Retina (tissue), 1 donor: Measurements from ENCODE around the gene ARFGAP3.
"Not testable (repeated sequence)": the region's sequence is repeated elsewhere in the genome, so short reads cannot be mapped to it uniquely, and the experiment has no call there.

ENCODE experiments used
- DNase-seq: peaks from one replicate; pipeline ENCODE4 v3.0.0-alpha.2; 2016

The ARFGAP3 gene

DNA sequence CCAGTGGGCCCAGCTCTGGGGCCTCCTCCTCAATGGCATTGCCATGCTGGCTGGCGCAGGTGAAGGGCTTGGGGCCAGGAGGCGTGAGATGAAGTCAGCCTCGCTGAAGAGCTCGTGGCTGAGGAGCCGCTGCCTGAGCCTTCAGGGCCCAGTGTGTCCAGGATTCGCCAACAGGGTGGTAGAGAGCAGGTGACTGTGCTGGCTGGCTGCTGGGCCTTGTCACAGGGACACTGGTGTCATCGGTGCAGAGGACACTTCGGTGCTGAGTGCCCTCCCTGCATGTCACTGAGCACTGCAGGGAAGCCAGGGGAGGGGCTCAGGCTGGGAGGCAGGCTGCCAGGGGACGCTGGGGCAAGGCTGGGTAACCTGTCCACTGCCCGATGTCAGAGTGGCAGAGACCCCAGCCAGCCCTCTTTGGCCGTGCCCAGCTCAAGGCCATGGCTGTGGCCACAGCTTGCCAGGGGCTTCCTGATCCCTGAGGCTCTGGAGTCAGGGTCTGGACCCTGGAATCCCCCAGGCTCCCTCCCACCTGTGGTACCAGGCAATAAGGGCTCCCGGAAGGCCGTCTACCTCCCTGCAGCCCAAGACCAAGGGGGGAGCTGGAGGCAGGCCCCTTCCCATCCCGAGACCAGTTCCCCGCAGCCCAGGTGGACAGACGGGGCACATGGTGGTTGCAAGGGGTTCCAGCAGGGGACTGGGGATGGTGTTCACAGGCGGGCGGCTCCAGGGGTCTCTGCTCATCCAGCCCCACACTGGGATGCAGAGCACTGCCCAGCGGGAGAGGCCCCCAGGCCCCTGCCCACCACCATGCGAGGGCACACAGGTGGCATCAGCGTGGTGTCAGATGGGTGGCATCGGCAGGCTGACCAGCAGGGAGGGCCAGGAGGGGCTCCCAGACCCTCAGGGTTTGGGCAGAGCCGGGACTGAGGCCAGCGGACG lies 63.9 kb downstream of the ARFGAP3 start:
- no peak for DNase-seq

DNA sequence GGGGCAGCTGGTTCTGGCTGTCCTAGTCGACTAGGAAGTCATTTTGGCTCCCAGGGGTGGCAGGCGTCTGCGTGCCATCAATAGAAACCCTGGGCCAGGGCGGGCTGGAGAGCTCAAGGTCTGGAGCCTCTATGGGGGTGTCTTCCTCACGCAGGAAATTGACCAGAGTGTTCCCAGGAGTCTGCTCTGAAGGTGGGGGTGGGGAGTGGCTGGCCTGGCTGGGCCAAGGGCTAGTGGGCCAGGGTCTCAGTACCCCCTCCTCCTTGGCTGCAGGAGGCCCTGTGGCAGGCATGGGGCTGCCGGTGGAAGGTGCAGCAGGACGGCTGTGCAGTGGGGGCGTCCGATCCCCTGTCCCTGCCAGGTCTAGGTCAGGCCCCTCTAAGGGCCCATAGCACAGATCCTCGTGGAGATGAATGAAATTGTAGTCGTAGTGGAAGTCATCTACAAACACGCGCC lies 64.6 kb downstream of the ARFGAP3 start:
- no peak for DNase-seq

DNA sequence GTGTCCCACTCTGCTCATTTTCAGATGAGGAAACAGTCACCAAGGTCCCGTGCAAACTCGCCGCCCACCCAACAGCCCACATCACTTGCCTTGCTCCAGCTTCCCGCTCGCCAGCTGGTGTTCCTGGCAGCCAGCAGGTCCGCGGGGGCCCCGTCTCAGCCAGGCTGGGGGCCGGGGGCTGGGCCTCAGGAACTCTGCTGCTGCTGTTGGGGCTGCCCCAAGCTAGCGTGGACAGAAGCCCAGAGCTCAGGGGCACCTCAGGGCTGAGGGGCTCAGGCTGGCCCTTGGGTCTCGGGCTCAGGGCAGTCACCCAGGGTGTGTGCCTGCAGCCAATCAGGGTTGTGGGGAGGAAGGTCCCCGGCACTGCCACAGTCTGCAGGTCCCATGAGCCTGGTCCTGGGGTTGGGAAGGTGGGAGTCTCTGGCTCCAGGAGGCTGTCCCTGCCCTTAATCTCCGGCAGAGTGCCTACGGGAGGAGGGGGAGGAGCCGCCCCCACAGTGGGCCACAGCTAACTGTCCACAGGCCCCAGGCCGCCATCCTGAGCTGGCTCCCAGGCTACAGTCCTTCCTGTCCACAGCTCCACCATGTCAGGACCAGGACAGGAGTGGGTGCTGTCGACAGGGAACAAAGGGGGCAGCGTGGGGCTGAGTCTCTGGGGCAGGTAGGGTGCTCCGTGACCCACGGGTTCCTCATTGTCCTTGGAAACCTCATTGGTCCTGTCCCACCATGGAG lies 65.2 kb downstream of the ARFGAP3 start:
- DNase-seq: no peak

DNA sequence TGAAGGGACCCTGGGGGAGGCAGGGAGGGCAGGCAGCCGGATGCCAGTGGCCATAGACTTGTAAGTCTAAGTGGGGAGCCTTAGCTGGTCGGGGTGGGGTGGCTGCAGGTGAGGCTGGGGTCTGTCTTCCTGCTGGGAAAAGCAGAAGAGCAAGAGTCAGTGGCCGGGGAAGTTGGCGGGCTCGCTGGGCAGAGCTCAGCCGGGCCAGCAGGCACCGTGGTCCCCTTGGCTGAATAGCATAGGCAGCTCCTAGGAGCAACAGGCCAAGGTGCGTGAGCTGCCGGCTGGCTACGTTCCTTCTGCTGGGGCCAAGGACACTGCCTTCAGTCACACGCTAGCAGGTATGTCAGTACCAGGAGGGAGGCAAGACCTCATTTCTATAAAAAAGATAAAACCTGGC lies 68.6 kb downstream of the ARFGAP3 start:
- no peak for DNase-seq

DNA sequence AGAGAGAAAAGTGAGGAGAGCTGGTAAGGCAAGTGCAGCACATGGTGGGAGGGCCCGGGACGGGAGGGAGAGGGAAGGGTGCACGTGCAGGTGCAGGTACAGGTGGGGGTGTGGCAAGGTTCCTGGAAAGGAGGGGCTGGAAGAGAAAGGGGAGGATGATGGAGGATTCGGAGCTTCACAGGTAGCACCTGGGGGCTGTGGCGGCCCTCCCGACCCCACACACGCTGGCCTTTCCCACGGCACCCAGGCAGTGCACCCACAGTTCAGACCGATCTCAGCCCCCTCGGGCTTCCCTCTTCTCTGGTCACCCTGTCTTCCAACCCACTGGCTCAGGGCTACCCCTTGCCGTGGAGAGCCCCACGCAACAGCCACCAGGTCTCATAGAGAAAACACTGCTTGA lies 69.1 kb downstream of the ARFGAP3 start:
- no peak for DNase-seq

DNA sequence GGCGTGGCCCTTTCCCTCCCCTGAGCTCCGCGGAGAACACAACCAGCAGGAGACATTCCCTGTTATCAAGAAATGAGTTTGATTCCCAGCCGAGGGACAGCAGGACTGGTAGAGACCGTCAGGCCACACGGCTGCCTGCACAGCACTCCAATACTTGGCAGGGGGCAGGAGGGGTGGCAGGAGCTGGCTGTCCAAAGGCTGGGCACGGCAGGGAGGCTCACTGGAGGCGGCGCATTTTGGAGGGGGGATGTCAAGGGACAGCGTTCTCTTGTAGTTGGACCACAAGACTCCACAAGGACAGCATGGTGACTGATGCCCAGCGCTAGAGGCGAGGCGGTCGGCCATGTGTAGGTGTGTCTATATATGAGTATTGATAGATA lies 69.7 kb downstream of the ARFGAP3 start:
- DNase-seq: no peak

DNA sequence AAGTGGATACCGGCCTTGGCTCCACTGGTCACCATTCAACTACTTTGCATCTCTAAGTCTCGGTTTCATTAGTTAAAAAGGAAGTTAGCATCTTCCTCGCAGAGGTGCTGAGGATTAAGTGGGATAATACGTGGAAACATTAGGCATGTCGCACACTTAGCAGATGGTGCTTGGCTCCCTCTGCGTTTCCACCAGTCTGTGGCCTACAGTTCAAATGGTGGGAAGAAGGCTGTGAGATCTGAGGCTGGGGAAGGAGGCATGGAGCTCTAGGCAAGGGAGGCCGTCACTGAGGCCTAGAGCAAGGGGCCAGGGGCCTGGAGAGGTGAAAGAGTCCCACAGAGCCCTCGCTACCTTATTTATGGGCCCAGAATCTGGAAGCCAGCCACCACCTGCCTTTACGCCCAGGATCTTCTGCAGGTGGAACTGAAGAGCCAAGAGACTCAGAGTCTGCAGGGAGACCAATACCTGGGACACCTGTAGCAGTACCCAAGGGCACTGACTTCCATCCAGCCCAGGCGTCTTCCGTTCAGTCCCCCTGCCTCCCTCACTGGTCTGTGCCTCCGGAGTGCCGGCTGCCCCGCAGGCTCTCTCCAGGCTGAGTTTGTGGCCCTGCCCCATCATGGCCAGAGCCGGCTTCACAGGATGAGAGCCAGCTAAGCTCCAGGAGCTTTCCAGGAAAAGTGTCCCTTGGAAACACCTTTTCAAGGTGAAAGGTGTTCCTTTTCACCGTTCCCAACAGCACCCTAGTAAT lies 70.3 kb downstream of the ARFGAP3 start:
- DNase-seq: no peak

DNA sequence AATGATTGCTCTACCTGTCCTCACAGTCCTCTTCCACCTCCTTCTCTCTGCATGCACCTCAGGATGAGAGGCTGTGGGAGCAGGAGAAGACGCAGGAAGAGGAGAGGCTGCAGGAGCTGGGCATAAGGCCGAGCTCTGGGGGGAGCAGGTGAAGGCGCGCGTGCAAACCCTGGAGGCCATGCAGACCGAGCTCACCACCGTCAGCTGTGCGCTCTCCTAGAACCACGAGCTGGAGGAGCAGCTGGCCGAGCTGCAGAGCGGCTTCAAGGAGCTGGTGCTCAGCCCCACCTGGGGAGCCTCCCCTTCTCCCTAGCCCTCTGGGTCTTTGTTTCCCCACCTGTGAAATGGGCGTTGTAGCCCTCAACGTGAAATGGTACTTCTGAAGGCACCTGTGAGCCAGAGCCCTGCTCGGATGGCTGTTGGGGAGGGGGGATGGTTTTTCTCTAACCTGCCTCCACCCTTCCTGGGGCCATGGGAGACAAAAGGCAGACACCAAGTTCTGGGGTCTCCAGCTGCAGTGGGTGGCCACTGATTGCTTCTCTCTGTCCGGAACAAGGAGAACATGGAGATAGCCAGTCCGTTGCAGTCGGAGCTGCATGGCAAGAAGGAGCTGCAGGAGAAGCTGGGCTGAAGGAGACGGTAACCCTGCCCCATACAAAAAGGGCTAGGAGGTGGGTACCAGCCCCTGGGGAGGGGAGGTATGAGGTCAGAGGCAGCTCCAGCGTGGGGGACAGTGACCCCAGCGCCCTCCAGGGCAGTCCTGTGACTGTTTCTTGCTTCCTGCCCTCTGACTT lies 71.2 kb downstream of the ARFGAP3 start:
- no peak for DNase-seq

DNA sequence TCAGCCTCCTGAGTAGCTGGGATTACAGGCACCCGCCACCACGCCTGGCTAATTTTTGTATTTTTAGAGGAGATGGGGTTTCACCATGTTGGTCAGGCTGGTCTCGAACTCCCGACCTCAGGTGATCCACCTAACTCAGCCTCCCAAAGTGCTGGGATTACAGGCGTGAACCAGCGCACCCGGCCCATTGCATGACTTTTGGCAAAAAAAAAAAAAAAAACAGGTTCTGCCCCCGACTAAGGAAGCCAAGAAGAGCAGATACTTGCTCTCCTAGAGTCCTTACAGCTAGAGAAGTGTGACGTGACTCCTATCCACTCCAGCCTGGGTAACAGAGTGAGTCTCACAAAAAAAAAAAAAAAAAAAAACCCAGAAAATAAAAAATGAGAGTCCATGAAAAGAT lies 74.8 kb downstream of the ARFGAP3 start:
- DNase-seq: not testable (repeated sequence)

DNA sequence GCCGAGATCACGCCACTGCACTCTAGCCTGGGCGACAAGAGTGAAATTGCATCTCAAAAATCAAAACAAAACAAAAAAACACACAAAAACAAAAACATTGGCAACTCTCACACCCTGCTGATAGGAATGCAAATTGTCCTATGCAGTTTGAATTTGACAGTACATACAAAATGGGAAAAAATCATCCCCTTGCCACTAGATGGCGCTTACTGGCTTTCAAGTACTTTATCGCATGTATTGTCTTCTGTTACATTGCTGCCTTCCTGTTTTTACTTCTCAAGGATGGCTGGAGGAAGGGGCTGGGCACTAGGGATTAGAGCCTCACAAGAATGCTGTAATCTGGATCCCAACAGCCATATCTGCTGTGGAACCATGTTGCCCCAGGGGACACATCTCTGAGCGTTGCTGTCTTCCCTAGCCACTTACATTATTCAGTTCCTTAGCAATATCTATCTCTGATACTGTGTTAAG lies 77.0 kb downstream of the ARFGAP3 start:
- DNase-seq: peak; percentile 72

DNA sequence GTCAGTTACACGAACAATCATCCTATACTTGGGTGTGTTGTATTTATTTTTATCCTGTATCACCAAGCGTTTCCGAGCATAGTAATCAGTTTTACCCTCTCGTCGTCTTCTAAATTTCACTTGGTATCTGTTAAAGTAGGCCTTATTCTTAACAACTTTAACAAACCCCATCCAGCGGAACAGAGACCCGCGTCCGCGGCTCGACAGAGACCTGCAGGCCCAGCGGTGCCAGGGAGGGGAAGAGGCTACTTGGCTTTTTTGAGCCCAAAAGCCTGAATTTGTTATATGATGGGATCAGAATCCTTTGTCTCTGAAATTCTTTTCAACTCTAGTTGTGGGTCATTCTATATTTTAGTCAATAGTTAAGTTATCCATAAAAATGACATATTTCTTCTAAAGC lies 79.9 kb downstream of the ARFGAP3 start:
- DNase-seq: no peak

DNA sequence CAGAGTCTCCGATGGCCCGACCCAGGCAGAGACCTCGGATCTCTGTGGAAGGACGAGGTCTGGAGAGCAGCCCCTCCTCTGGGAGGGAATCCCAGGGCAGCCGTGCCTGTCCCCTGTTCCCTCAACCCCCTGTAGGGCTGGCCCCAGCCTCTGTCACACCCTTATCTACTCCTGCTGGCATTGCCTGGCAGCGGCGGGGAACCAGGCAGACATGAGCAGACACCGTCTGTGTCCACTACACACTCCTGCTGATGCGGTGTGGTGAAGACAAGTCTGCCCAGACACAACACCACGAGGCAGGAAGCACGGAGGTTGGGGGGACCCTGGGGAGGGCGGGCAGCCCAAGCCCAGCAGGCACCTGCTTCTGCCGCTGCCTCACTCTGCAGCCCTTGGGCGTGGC lies 83.9 kb downstream of the ARFGAP3 start:
- DNase-seq: no peak

DNA sequence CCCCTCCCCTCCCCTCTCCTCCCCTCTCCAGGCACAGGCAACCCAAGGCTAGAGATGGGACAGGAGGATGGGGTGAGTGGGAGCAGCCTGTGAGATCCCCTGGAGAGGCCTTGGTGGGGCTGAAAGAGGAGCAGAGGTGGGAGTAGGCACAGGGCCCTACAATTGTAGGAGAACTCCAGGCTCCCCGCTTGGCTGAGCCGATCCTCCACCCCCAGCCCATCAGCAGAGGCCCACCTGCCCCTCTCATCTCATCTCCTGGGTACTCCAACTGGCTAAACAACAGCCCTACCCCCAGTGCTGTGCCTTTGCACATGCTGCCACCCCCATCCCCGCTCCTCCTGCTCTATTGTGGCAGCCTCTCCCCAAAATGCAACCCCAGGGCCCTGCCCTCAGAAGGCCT lies 84.4 kb downstream of the ARFGAP3 start:
- no peak for DNase-seq

DNA sequence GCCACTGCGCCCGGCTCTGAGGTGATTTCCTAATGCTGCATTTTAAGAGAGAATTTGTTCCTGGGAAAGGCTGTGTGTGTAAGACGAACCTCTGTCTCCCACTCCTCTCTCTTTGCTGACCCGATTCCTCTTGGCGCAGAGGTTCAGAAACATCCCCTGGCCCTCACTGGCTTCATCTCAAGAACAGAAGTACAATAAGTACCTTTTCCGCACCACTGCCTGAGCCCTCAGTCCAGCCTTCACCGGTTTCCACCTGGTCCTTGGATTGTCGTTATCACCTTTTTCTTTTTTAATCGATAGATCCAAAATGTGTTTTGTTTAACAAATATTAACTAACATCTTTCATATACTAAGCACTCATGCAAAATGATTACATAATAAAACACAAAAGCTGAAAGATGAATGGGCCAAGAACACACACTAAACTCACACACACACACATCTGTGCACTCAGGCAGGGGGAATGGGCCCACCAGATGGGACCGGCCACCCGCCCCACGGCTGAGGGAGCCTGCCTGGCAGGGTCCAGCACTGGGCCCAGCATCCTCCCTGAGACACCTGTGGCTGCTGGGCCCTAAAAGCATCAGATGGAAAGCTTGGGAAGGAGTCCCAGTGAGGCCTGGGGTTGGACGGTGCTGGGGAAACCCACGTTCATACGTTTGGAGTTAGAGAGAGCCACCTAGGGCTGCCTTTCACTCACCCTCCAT lies 86.0 kb downstream of the ARFGAP3 start:
- no peak for DNase-seq

DNA sequence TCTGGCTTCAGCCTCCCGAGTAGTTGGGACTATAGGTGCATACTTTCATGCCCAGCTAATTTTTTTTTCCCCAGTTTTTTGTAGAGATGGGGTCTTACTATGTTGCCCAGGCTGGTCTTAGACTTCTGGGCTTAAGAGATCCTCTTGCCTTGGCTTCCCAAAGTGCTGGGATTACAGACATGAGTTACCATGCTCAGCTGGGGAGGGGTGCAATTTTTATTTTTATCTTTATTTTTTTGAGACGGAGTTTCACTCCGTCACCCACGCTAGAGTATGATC lies 86.7 kb downstream of the ARFGAP3 start:
- no peak for DNase-seq

DNA sequence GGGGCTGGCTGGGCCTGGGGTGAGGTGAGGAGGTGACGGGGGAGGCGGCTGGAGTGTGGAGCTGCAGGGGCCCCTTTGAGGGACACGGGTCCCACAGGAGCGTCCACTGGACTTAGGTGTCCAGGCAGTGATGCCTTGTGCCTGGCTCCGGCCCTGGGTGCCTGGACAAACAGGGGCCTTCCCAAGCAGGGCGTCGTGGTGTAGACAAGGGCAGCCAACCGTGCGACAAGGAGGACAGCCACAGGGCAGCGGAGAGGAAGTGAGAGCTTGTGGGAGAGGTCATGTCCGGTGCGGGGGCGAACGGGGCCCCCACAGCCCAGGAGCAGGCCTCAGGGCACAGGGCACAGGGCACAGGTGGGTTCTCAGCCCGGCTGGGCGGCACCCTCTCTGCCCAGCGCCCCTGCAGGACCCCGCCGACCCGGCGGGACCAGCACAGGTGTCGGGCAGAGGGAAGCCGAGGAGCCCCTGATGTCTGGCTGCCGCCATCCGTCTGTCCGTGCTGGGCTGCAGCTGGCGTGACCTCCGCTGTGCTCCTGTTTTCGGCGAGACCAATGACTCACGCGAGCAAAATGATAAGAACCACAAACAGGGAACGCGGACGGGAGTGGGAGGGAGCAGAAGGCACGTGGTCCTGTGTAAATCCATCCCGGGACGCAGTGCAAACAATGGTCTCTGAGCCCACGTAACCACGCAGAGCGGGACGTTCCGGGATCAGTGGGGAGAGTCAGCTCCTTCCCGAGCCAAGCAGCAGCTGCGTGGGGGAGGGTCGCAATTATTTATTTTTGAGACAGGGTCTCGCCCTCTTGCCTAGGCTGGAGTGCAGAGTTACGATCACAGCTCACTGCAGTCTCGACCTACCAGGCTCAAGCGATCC lies 87.3 kb downstream of the ARFGAP3 start:
- no peak for DNase-seq

DNA sequence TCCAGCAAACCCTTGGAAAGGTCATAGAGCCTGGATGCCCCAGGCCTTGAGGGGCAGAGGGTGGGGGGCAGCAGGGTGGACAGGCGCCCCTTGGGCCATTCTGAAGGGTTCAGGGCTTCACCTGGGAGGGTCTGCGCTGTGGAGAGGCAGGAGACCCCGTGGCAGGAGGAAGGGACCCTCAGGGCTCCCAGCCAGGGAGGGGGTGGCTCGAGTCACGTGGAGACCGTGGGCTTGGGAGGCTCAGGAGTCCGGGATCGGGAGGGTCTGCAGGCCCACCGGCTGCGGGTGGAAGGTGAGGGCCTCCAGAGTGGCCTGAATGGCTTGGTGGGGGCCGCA lies 87.9 kb downstream of the ARFGAP3 start:
- DNase-seq: no peak

DNA sequence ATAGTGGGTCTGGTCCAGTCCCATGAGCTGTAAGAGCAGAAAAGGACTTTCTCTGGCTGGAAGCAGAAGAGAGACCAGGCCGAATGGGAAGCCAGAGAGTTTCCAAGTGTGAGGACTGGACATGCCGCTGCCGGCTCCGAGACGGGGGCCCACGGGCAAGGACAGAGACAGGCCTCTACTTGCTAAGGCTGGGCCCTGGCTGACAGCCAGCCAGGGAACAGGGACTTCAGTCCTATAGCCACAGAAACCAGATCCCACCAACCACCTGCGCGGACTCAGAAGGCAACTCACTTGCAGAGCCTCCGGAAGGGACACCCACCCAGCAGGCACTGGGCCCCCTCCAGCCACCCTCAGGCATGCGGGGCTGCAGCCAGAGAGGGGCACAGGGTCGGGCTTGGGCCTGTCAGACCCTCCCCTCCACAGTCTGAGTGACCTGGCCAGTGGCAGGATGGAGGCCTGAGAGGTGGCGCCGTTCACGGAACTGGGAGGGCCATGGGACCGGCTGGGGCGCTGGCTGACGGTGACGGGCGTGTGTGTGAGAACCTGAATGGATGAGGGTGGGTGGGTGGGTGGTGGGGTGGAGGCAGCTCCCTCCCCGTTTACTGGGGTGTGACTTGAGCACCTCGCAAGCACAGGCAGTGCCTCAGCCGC lies 88.6 kb downstream of the ARFGAP3 start:
- no peak for DNase-seq

DNA sequence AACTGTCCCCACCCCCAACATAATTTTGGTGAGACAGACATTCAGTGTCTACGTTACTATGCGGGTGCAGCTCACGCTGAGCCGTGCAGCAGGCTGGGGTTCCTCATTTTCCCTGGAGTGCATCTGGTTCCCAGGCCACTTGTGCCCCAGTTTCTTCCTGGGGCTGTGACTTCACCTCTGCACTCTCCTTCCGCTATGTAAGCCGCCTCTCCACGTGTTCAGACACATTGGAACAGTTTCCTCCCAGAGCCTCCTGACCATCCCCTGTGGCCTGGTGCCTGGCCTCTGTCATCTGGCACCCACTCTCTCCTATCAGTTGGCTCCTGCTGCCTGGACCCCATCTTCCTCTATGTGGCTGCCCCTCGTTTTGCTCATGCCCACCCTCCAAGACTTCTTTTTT lies 90.2 kb downstream of the ARFGAP3 start:
- DNase-seq: no peak

DNA sequence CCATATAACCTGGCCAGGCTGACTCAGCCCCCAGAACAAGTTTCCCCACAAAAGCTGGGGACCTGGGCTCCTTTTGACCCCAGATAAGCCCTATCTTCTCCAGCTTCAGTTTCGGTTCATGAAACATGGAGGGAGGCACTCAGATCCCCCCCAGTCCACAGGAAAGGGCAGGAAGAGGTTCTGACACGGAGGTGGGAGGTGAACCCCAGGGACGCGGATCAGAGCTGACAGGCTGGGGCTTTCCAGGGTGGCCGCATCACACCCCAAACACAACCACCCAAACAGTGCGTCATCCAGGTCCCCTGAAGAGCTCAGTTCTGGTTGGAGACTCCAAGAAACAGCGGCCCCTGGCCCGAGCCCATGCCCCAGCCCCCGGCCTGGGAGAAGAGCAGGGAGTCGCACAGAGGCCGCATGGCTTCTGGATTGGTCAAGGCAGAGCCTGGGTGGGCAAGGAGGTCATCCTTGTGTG lies 92.1 kb downstream of the ARFGAP3 start:
- no peak for DNase-seq
